H9 (cell line): Measurements from ENCODE around the gene USP34. TPM values are rescaled to one million over a fixed set of nuclear protein-coding genes. Genes with fewer than 3 reads are reported as not detected.

Source experiments
- DNase-seq: peaks from one replicate; pipeline ENCODE4 v3.0.0-alpha.2; 2017
- H2AFZ ChIP-seq: one replicate; pipeline ENCODE4 v1.6.1; 2013; ENCODE audit warnings: mild to moderate bottlenecking, low read length, control low read depth, moderate library complexity
- H2AK5ac ChIP-seq: 2 replicates; pipeline ENCODE4 v1.6.1; 2013; ENCODE audit warnings: low read length, control low read depth, mixed read lengths; ENCODE audit not compliant: insufficient read length
- H2BK120ac ChIP-seq: one replicate; pipeline ENCODE4 v1.6.1; 2013; ENCODE audit warnings: low read depth, mild to moderate bottlenecking, low read length, control low read depth, inconsistent platforms; ENCODE audit not compliant: poor library complexity, severe bottlenecking
- H2BK12ac ChIP-seq: 2 replicates; pipeline ENCODE4 v1.6.1; 2013; ENCODE audit warnings: low read length, control low read depth, mixed read lengths, low read depth; ENCODE audit not compliant: insufficient read length
- H2BK15ac ChIP-seq: 2 replicates; pipeline ENCODE4 v1.6.1; 2013; ENCODE audit warnings: low read depth, low read length, control low read depth
- H2BK20ac ChIP-seq: one replicate; pipeline ENCODE4 v1.6.1; 2013; ENCODE audit warnings: low read depth, mild to moderate bottlenecking, low read length, control low read depth, inconsistent platforms; ENCODE audit not compliant: poor library complexity, severe bottlenecking
- H2BK5ac ChIP-seq: 2 replicates; pipeline ENCODE4 v1.6.1; 2013; ENCODE audit warnings: low read length, control low read depth, mixed read lengths; ENCODE audit not compliant: insufficient read length
- H3K14ac ChIP-seq: 2 replicates; pipeline ENCODE4 v1.6.1; 2013; ENCODE audit warnings: low read length, control low read depth; ENCODE audit not compliant: insufficient read depth
- H3K18ac ChIP-seq: 2 replicates; pipeline ENCODE4 v1.6.1; 2013; ENCODE audit warnings: low read depth, mild to moderate bottlenecking, mixed read lengths, low read length, control low read depth; ENCODE audit not compliant: insufficient read length
- H3K23ac ChIP-seq: 2 replicates; pipeline ENCODE4 v1.6.1; 2013; ENCODE audit warnings: low read length, control low read depth, mixed read lengths, low read depth; ENCODE audit not compliant: insufficient read length
- H3K23me2 ChIP-seq: 2 replicates; pipeline ENCODE4 v1.6.1; 2013; ENCODE audit warnings: low read depth, mild to moderate bottlenecking, mixed read lengths, low read length, control low read depth; ENCODE audit not compliant: insufficient read length, poor library complexity, severe bottlenecking
- H3K27ac ChIP-seq: 2 replicates; pipeline ENCODE4 v1.5.1; 2013; ENCODE audit warnings: low read length, control low read depth, mixed read lengths, low read depth; ENCODE audit not compliant: insufficient read length
- H3K27me3 ChIP-seq: 2 replicates; pipeline ENCODE4 v1.6.1; 2013; ENCODE audit warnings: low read length, control low read depth, inconsistent platforms; ENCODE audit not compliant: insufficient read depth
- H3K4ac ChIP-seq: 2 replicates; pipeline ENCODE4 v1.6.1; 2013; ENCODE audit warnings: low read depth, mild to moderate bottlenecking, control low read depth, inconsistent platforms, low read length, moderate library complexity
- H3K4me1 ChIP-seq: 2 replicates; pipeline ENCODE4 v1.6.1; 2013; ENCODE audit warnings: low read length, control low read depth, inconsistent platforms; ENCODE audit not compliant: insufficient read depth
- H3K4me2 ChIP-seq: 2 replicates; pipeline ENCODE4 v1.6.1; 2013; ENCODE audit warnings: low read length, control low read depth, mixed read lengths; ENCODE audit not compliant: insufficient read length, insufficient read depth
- H3K56ac ChIP-seq: 2 replicates; pipeline ENCODE4 v1.6.1; 2013; ENCODE audit warnings: low read depth, mild to moderate bottlenecking, mixed read lengths, low read length, control low read depth; ENCODE audit not compliant: insufficient read length
- H3K79me1 ChIP-seq: 2 replicates; pipeline ENCODE4 v1.6.1; 2013; ENCODE audit warnings: low read depth, mild to moderate bottlenecking, moderate library complexity, low read length, control low read depth, inconsistent platforms; ENCODE audit not compliant: insufficient read depth, poor library complexity, severe bottlenecking
- H3K79me2 ChIP-seq: 2 replicates; pipeline ENCODE4 v1.6.1; 2013; ENCODE audit warnings: low read length, control low read depth, inconsistent platforms; ENCODE audit not compliant: insufficient read depth
- H3K9ac ChIP-seq: 2 replicates; pipeline ENCODE4 v1.6.1; 2013; ENCODE audit warnings: low read length, control low read depth, mixed read lengths; ENCODE audit not compliant: insufficient read length; ENCODE audit errors: extremely low read depth
- H3K9me3 ChIP-seq: one replicate; pipeline ENCODE4 v1.6.1; 2013; ENCODE audit warnings: low read depth, low read length, inconsistent platforms; ENCODE audit not compliant: control insufficient read depth
- H3T11ph ChIP-seq: one replicate; pipeline ENCODE4 v1.6.1; 2013; ENCODE audit warnings: mild to moderate bottlenecking, low read length, control low read depth, inconsistent platforms
- H4K20me1 ChIP-seq: one replicate; pipeline ENCODE4 v1.6.1; 2013; ENCODE audit not compliant: control insufficient read depth, insufficient read length, insufficient read depth
- H4K5ac ChIP-seq: 2 replicates; pipeline ENCODE4 v1.6.1; 2013; ENCODE audit warnings: low read depth, mild to moderate bottlenecking, mixed read lengths, low read length, control low read depth; ENCODE audit not compliant: insufficient read length
- H4K8ac ChIP-seq: replicated peaks from 2 replicates; pipeline ENCODE4 v1.6.1; 2013; ENCODE audit warnings: low read length, control low read depth, mixed read lengths, low read depth; ENCODE audit not compliant: insufficient read length
- H4K91ac ChIP-seq: 2 replicates; pipeline ENCODE4 v1.6.1; 2013; ENCODE audit warnings: low read depth, mild to moderate bottlenecking, moderate library complexity, mixed read lengths, low read length, control low read depth; ENCODE audit not compliant: insufficient read length
- H3K27ac Mint-ChIP-seq, 3 experiments: 2 replicates in 2 of 3; 3 replicates in 1 of 3; pipeline ENCODE4 v1.8.0; 2020 to 2021; ENCODE audit warnings: mixed read lengths in 3 of 3, mild to moderate bottlenecking in 1 of 3, moderate library complexity in 1 of 3
- H3K27me3 Mint-ChIP-seq: 2 replicates; pipeline ENCODE4 v1.8.0; 2021; ENCODE audit warnings: low read depth, mild to moderate bottlenecking, moderate library complexity, mixed read lengths
- H3K36me3 Mint-ChIP-seq, 3 experiments: 2 replicates in 2 of 3; 3 replicates in 1 of 3; pipeline ENCODE4 v1.8.0; 2020 to 2021; ENCODE audit warnings: low read depth in 3 of 3, mixed read lengths in 3 of 3; ENCODE audit not compliant: insufficient read depth in 1 of 3
- H3K4me1 Mint-ChIP-seq, 2 experiments: 2 replicates each; pipeline ENCODE4 v1.8.0; 2020; ENCODE audit warnings: mixed read lengths in 2 of 2
- H3K4me3 Mint-ChIP-seq, 2 experiments: 2 replicates in 1 of 2; 3 replicates in 1 of 2; pipeline ENCODE4 v1.8.0; 2020 to 2021; ENCODE audit warnings: mild to moderate bottlenecking in 2 of 2, mixed read lengths in 2 of 2, moderate library complexity in 1 of 2
- H3K9me3 Mint-ChIP-seq, 2 experiments: 2 replicates in 1 of 2; 3 replicates in 1 of 2; pipeline ENCODE4 v1.8.0; 2020; ENCODE audit warnings: mild to moderate bottlenecking in 2 of 2, mixed read lengths in 2 of 2, moderate library complexity in 1 of 2
- WGBS: extraction: QIAGEN DNeasy Blood & Tissue Kit; methylation state at CpG from one replicate; pipeline ENCODE4 v1.1.7; 2013; ENCODE audit warnings: missing lambda C conversion rate, low lambda C conversion rate, mixed read lengths; ENCODE audit not compliant: insufficient read length; ENCODE audit errors: extremely low coverage; 5-methylcytosine and 5-hydroxymethylcytosine counted together
- total RNA-seq: library from RNA; stranded (reverse); gene quantifications from 2 replicates; pipeline ENCODE4 v1.2.1, GENCODE V29; 2021
- TF ChIP-seq, protein P1 (sequence below): fragments of 200-600 bp; sonication (generic); conservative IDR thresholded peaks from 3 replicates; pipeline ENCODE4 v1.8.0; 2021; ENCODE audit warnings: antibody characterized with exemption, mild to moderate bottlenecking

USP34 gene
- total RNA-seq, 1 experiment from 2014 or later, result 93.9 TPM

DNA sequence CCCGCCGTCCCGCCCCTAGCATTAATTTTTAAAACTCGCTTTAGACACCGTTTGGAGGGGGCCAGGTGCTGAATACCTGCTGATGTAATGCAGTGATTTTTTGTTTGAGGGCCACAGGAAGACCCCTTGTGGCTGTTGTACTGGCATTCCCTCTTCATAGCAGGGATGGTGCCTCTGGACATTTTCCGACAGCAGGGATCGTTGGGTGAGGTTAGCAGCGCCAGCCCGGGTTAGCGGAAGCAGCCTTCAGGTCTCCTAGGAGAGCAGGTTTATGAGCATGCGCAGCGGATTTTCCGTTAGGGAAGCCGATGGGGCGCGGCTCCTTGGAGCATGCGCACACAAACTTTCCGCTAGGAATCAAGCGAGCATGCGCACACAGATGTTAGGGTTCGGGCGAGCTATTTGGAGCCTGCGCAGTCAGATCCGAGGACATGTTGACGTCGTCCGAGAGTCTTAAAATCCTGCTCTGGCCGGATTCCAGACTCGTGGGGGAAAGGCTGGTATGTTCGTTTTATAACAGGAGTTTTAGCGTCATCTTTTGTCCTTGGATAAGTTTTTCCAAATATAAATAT lies 326.1 kb downstream of the USP34 start:
- Histone ChIP-seq H2BK20ac (no peak overlapping the region), H3K14ac (no peak overlapping the region), H4K91ac (no peak overlapping the region), H2BK12ac (no peak overlapping the region), H3T11ph (no peak overlapping the region), H2AFZ (peak overlapping the region; percentile 51), H3K27ac (no peak overlapping the region), H4K5ac (no peak overlapping the region), H4K8ac (no peak overlapping the region), H3K4ac (no peak overlapping the region), H3K79me2 (0 out of 2 replicates have a peak, but pooled peaks cover 1% of the 10 kb centered on the region), H3K79me1 (no peaks in the 10 kb centered on the region), H3K9ac (peak overlapping the region; percentile 53), H3K4me2 (peak overlapping the region; percentile 51), H3K9me3 (no peaks in the 10 kb centered on the region), H2BK120ac (no peak overlapping the region), H4K20me1 (no peaks in the 10 kb centered on the region), H2AK5ac (no peak overlapping the region), H3K23ac (no peak overlapping the region), H3K4me1 (no peaks in the 10 kb centered on the region), H3K23me2 (no peaks in the 10 kb centered on the region), H3K27me3 (no peaks in the 10 kb centered on the region), H2BK5ac (no peak overlapping the region), H3K18ac (no peak overlapping the region), H2BK15ac (no peak overlapping the region), H3K56ac (no peak overlapping the region)
- WGBS, result no CpG with 5 or more reads among the region's 31 CpGs
- H3K4me3 Mint-ChIP-seq, result peak overlapping the region; percentile 80 to 86
- H3K9me3 Mint-ChIP-seq, result peaks cover 2 to 3% of the 10 kb centered on the region in 2 experiments; a peak in 2 of 5 replicates
- TF ChIP-seq, protein P1, sequence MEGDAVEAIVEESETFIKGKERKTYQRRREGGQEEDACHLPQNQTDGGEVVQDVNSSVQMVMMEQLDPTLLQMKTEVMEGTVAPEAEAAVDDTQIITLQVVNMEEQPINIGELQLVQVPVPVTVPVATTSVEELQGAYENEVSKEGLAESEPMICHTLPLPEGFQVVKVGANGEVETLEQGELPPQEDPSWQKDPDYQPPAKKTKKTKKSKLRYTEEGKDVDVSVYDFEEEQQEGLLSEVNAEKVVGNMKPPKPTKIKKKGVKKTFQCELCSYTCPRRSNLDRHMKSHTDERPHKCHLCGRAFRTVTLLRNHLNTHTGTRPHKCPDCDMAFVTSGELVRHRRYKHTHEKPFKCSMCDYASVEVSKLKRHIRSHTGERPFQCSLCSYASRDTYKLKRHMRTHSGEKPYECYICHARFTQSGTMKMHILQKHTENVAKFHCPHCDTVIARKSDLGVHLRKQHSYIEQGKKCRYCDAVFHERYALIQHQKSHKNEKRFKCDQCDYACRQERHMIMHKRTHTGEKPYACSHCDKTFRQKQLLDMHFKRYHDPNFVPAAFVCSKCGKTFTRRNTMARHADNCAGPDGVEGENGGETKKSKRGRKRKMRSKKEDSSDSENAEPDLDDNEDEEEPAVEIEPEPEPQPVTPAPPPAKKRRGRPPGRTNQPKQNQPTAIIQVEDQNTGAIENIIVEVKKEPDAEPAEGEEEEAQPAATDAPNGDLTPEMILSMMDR, result 0 out of 3 replicates have a peak, but pooled peaks have one; percentile 16
- peaks cover 0 to 10% (median 10%) of the 10 kb centered on the region in 3 experiments; a peak in 4 of 7 replicates for H3K36me3 Mint-ChIP-seq
- H3K4me1 Mint-ChIP-seq, result peaks cover 0 to 7% of the 10 kb centered on the region in 2 experiments; a peak in 1 of 4 replicates
- peak overlapping the region; percentile 83 to 95 (median 92); a peak in 6 of 7 replicates for H3K27ac Mint-ChIP-seq
- H3K27me3 Mint-ChIP-seq, result no peaks in the 10 kb centered on the region
- peak; percentile 97 for DNase-seq
